Stimulated activated CD4-positive, alpha-beta T cell treated with anti-CD3 and anti-CD28 coated beads, Interleukin-1b, Interleukin-23, amount 100 ng/mL, for 1 hour (primary cell): ENCODE data around the gene TOMM7.

ENCODE experiments used
- DNase-seq, 2 donors: peaks; one replicate each; pipeline ENCODE4 v3.0.0-alpha.2; 2020; ENCODE audit warnings: low read depth in 2 of 2

TOMM7 gene

GRCh38 chr7:22822486-22823141 is at the start of gene TOMM7:
Gene TOMM7 (minus strand): TSS chr7:22822849. CDS start chr7:22822779, 70 bp downstream.
- DNase-seq: peak; percentile 63 to 71

GRCh38 chr7:22872096-22872807 is 49.6 kb upstream of the TOMM7 start:
- no peak for DNase-seq

- DNase-seq: no peak
Observed at GRCh38 chr7:22871661-22872060, 49.0 kb upstream of the TOMM7 start.

- DNase-seq: no peak
Observed at GRCh38 chr7:22868509-22868908, 45.9 kb upstream of the TOMM7 start.

GRCh38 chr7:22867589-22867988 is 44.9 kb upstream of the TOMM7 start:
- no peak for DNase-seq

- DNase-seq: no peak
Observed at GRCh38 chr7:22867003-22867402, 44.4 kb upstream of the TOMM7 start.

- DNase-seq: no peak
Observed at GRCh38 chr7:22865602-22865960, 42.9 kb upstream of the TOMM7 start.

- no peak for DNase-seq
Observed at GRCh38 chr7:22864855-22865601, 42.4 kb upstream of the TOMM7 start.

- DNase-seq: no peak
Observed at GRCh38 chr7:22864301-22864700, 41.7 kb upstream of the TOMM7 start.

GRCh38 chr7:22863156-22863899 is 40.7 kb upstream of the TOMM7 start:
- DNase-seq: no peak

GRCh38 chr7:22861576-22861975 is 38.9 kb upstream of the TOMM7 start:
- no peak for DNase-seq

- DNase-seq: no peak
Observed at GRCh38 chr7:22860784-22861482, 38.3 kb upstream of the TOMM7 start.

GRCh38 chr7:22860337-22860736 is 37.7 kb upstream of the TOMM7 start:
- DNase-seq: no peak

- DNase-seq: no peak
Observed at GRCh38 chr7:22859641-22860290, 37.1 kb upstream of the TOMM7 start.

- DNase-seq: no peak
Observed at GRCh38 chr7:22858640-22859561, 36.3 kb upstream of the TOMM7 start.

GRCh38 chr7:22858274-22858639 is 35.6 kb upstream of the TOMM7 start:
- no peak for DNase-seq

- no peak for DNase-seq
Observed at GRCh38 chr7:22856416-22856815, 33.8 kb upstream of the TOMM7 start.

- no peak for DNase-seq
Observed at GRCh38 chr7:22855049-22855392, 32.4 kb upstream of the TOMM7 start.

GRCh38 chr7:22854158-22855048 is 31.8 kb upstream of the TOMM7 start:
- DNase-seq: peak; percentile 49 to 69
